Mesodermal cell (in vitro differentiated cells): ENCODE results near the gene POU6F2.

Source experiments
- H3K27ac ChIP-seq: 2 replicates; pipeline ENCODE4 v1.7.0; 2013; ENCODE audit warnings: mild to moderate bottlenecking, low read depth, low read length, moderate library complexity; ENCODE audit not compliant: severe bottlenecking
- H3K36me3 ChIP-seq: 2 replicates; pipeline ENCODE4 v1.7.1; 2013; ENCODE audit warnings: mild to moderate bottlenecking, low read length, moderate library complexity; ENCODE audit not compliant: control insufficient read depth, insufficient read depth
- H3K4me1 ChIP-seq: one replicate; pipeline ENCODE4 v1.7.1; 2013; ENCODE audit warnings: mild to moderate bottlenecking, low read length; ENCODE audit not compliant: insufficient read depth, control insufficient read depth, poor library complexity, severe bottlenecking
- H3K4me3 ChIP-seq: 2 replicates; pipeline ENCODE4 v1.7.0; 2013; ENCODE audit warnings: low read length, control low read depth, mild to moderate bottlenecking; ENCODE audit not compliant: insufficient read depth, poor library complexity, severe bottlenecking; ENCODE audit errors: extremely low read depth
- H3K9me3 ChIP-seq: 2 replicates; pipeline ENCODE4 v1.7.1; 2013; ENCODE audit warnings: mild to moderate bottlenecking, low read length, moderate library complexity; ENCODE audit not compliant: control insufficient read depth
- WGBS, 2 experiments: methylation state at CpG; one replicate each; pipeline ENCODE4 v1.1.5; 2013; ENCODE audit warnings: missing lambda C conversion rate in 2 of 2; ENCODE audit not compliant: insufficient coverage in 2 of 2; 5-methylcytosine and 5-hydroxymethylcytosine counted together

Gene POU6F2

DNA sequence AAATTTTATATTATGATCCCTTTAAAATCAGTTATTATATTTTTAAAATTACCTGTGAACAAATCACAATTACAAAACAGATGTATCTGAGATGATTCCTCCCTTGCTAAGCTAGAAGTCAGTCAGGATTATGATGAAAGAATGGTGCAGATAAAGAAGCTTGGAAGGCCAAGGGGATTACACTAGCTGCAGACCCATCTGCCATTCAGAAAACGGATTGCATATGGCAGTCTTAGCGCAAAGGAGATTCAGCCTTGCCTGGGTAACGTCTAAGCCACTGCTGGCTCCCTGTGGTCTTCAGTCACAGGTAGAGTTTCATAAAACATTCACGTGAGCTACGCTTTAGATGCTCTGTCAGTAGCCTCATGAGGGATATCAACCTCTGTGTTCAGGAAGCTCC lies 222.2 kb downstream of the POU6F2 start:
- Histone ChIP-seq H3K4me1 (no peaks in the 10 kb centered on the region), H3K27ac (no peak overlapping the region), H3K9me3 (no peaks in the 10 kb centered on the region), H3K36me3 (no peaks in the 10 kb centered on the region), H3K4me3 (no peak overlapping the region)
- WGBS, 2 experiments: 95 to 96% methylated on average over 5 of the region's 5 CpGs

DNA sequence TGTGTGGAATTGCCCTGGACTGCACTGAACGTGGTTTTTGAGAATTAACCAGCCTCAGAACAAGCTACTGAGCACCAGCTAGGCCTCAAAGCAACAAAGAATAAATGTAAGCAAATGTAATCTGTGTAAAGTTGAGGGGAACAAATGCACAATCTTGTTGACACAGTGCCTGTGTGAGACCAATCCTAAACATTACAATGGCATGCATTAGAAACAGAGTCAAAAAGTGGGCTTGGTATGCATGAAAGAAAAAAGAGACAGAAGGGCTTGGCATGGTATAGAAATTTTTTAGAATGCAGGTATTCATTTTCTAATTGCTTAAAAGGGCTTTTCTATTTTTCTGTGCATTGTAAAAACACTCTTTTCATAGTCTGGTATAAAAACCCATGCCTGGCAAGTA lies 224.3 kb downstream of the POU6F2 start:
- no CpG with 5 or more reads among the region's 1 CpG for WGBS, 2 experiments
- H3K36me3 ChIP-seq: no peaks in the 10 kb centered on the region

DNA sequence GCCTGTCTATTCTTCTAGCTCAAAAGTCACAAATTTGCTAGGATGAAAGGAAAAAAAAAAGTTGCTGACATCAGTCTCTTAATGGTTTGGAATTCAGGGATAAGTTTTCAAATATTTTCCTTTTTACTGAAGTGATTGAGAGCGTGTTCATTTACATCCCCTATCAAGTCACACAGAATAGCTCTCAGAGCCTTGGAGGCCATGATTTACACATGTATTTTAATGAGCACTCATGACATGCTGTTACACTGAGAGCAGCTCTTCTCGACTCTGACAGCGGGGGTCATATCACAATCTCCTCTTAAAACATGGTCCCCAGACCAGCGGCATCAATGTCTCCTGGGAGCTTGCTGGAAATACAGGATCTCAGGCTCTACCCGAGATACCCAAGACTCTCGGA lies 232.7 kb downstream of the POU6F2 start:
- H3K27ac ChIP-seq: no peak overlapping the region
- no peaks in the 10 kb centered on the region for H3K9me3 ChIP-seq
- no peak overlapping the region for H3K4me3 ChIP-seq
- no peaks in the 10 kb centered on the region for H3K4me1 ChIP-seq
- no peaks in the 10 kb centered on the region for H3K36me3 ChIP-seq
- WGBS, 2 experiments: 94 to 100% methylated on average over 1 to 5 of the region's 6 CpGs

More for the DNA sequence above, 224.3 kb downstream of the POU6F2 start:
- no peak overlapping the region for H3K27ac ChIP-seq
- no peaks in the 10 kb centered on the region for H3K4me1 ChIP-seq
- H3K4me3 ChIP-seq: no peak overlapping the region
- H3K9me3 ChIP-seq: no peaks in the 10 kb centered on the region

DNA sequence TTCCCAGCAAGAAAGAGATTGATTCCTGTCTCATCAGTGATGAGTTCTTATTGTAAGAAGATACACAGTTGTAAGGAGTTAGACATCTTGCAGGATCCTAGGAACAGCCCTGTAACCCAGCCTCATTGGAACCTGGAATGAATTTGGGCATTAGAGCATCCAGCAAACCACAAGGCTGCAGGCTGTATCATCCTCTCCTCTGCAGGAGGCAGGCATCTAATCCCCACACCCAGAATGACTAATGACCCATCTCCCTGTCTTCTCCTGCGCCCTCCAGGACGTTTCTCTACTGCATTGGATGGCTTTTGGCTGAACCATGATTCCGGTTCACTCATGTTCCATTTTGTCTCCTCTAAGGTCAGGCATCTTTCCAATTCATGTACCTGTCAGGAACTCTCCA lies 233.9 kb downstream of the POU6F2 start:
- no peak overlapping the region for H3K4me3 ChIP-seq
- H3K4me1 ChIP-seq: no peaks in the 10 kb centered on the region
- H3K27ac ChIP-seq: no peak overlapping the region
- H3K9me3 ChIP-seq: no peaks in the 10 kb centered on the region
- WGBS, 2 experiments: 78 to 85% methylated on average over 3 of the region's 3 CpGs
- no peaks in the 10 kb centered on the region for H3K36me3 ChIP-seq

GRCh38 chr7:39212876-39213275 lies 235.2 kb downstream of the POU6F2 start:
- 94 to 95% methylated on average over 2 of the region's 2 CpGs for WGBS, 2 experiments
- H3K4me1 ChIP-seq: no peaks in the 10 kb centered on the region
- no peak overlapping the region for H3K4me3 ChIP-seq
- H3K9me3 ChIP-seq: no peaks in the 10 kb centered on the region
- no peak overlapping the region for H3K27ac ChIP-seq
- H3K36me3 ChIP-seq: no peaks in the 10 kb centered on the region

DNA sequence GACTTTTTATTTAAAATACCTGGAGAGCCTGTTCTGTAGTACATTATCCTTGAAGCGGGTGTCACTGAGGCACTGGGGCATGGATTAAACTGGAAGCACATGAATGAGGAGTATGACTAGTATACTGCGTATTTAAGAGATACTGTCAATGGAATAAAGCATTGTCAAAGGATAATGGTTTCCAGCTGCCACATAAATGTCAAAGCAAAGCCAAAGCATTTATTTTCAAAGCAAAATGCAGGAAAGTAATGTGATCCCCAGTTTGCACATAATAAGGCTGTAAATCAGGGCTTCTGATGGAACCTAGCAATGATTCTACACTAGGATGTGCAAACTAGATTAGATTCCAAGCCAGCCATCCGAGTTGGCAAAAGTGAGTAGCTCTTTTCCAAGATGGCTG lies 240.1 kb downstream of the POU6F2 start:
- no peaks in the 10 kb centered on the region for H3K4me1 ChIP-seq
- H3K27ac ChIP-seq: no peak overlapping the region
- H3K4me3 ChIP-seq: no peak overlapping the region
- no peaks in the 10 kb centered on the region for H3K36me3 ChIP-seq
- 100% methylated on average over 2 of the region's 3 CpGs for WGBS, 2 experiments
- no peaks in the 10 kb centered on the region for H3K9me3 ChIP-seq

DNA sequence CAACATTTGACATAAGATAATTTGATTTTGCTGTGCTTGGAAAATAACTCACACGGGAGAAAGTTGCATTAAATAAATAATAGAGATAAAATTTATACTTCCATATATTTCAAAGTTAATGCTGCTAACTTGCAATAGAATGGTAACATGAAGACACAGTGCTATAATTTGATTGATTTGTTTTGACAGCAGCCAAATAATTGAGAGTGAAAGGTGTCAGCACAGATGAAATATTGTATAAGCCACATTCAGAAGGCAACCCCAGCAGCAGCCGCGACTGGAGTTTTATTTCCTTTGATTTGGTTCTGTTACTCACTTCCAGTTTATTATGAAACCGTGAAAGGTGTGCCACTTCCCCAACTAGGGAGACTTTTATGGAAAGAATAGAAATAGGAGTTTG lies 242.2 kb downstream of the POU6F2 start:
- Histone ChIP-seq H3K4me3 (no peak overlapping the region), H3K4me1 (no peaks in the 10 kb centered on the region), H3K9me3 (no peaks in the 10 kb centered on the region), H3K36me3 (no peaks in the 10 kb centered on the region), H3K27ac (no peak overlapping the region)
- WGBS, 2 experiments: 88 to 100% methylated on average over 2 to 3 of the region's 4 CpGs

- H3K4me3 ChIP-seq: no peak overlapping the region
- WGBS, 2 experiments: no CpG with 5 or more reads among the region's 1 CpG
- no peaks in the 10 kb centered on the region for H3K36me3 ChIP-seq
- no peaks in the 10 kb centered on the region for H3K9me3 ChIP-seq
- H3K4me1 ChIP-seq: no peaks in the 10 kb centered on the region
- no peak overlapping the region for H3K27ac ChIP-seq
Measured at GRCh38 chr7:39221901-39222300, 244.2 kb downstream of the POU6F2 start.

DNA sequence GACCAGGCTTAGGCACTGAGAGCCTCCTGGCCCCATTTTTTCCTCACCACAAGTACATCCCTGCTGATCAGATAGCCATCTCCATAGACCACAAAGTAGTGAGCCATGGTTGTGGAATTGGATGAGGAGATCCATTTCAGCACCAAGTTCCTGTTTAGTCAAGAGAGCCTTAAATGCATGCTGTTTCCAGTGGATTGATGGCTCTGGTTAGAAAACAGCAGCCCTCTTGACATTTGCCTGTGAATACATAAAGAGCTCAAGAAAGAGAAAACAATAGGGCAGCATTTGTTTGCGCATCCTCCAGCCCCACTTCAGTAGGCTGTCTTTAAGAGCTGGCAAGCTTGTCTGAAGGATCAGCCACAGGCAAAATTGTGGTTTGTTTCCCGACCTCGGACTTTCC lies 251.2 kb downstream of the POU6F2 start:
- 33 to 43% methylated on average over 3 of the region's 3 CpGs for WGBS, 2 experiments
- H3K4me3 ChIP-seq: no peak overlapping the region
- peak overlapping the region; percentile 70 for H3K27ac ChIP-seq
- H3K9me3 ChIP-seq: no peaks in the 10 kb centered on the region
- no peaks in the 10 kb centered on the region for H3K36me3 ChIP-seq
- peaks cover 7% of the 10 kb centered on the region for H3K4me1 ChIP-seq

GRCh38 chr7:39233851-39234529 lies 256.3 kb downstream of the POU6F2 start:
- Histone ChIP-seq H3K9me3 (no peaks in the 10 kb centered on the region), H3K4me3 (no peak overlapping the region), H3K36me3 (no peaks in the 10 kb centered on the region), H3K4me1 (peaks cover 6% of the 10 kb centered on the region), H3K27ac (no peak overlapping the region)
- WGBS, 2 experiments: 90 to 94% methylated on average over 3 of the region's 5 CpGs

- Histone ChIP-seq H3K27ac (no peak overlapping the region), H3K36me3 (no peaks in the 10 kb centered on the region), H3K9me3 (peaks cover 12% of the 10 kb centered on the region), H3K4me1 (no peaks in the 10 kb centered on the region), H3K4me3 (no peak overlapping the region)
- 91 to 93% methylated on average over 8 to 9 of the region's 12 CpGs for WGBS, 2 experiments
Measured at GRCh38 chr7:39238234-39238869, 260.6 kb downstream of the POU6F2 start.
